Sciatic nerve (tissue), 2 donors: ENCODE data around the gene BIRC7. TPM values are rescaled to one million over a fixed set of nuclear protein-coding genes. Genes with fewer than 3 reads are reported as not detected.

Experiments
- ATAC-seq: fragments of 200-7000 bp; cut with Tn5 transposase; one replicate; pipeline ENCODE4 v1.9.1; 2020; ENCODE audit warnings: mild to moderate bottlenecking, moderate library complexity
- DNase-seq: peaks from one replicate; pipeline ENCODE4 v3.0.0-alpha.2; 2020; ENCODE audit warnings: low spot score
- intact Hi-C: fragments of 100-400 bp; cut with DNase I; formaldehyde crosslinking; loops from one replicate; pipeline ENCODE4 v1.14.2; 2022
- microRNA-seq: library from miRNA; unstranded; fragments of <30 nt; microRNA quantifications from one replicate; pipeline ENCODE4 v1.2.0, GENCODE V29; 2020
- total RNA-seq: library from RNA; stranded (reverse); fragmentation: NEBNext Ultra II Directional; extraction: Animal tissue kit (Norgen Biotek cat#: 25700); gene quantifications from one replicate; pipeline ENCODE4 v1.2.1, GENCODE V29; 2021
- donor health status: DM: no; HTN: no; CAD: no.
- donor health status: DM: no; HTN: no; CAD: no.

The BIRC7 gene
- total RNA-seq, 1 donor from 2014 or later, result 26.0 TPM

- intact Hi-C loops, result no loop called here
- ATAC-seq (no peak), DNase-seq (no peak)
Measured at GRCh38 chr20:63286781-63287696, 51.3 kb downstream of the BIRC7 start.

- no peak for ATAC-seq
- no peak for DNase-seq
- intact Hi-C loops, result no loop called here
Measured at GRCh38 chr20:63287697-63288580, 52.2 kb downstream of the BIRC7 start.

GRCh38 chr20:63288581-63289251 lies 53.0 kb downstream of the BIRC7 start:
- intact Hi-C loops, result no loop called here
- no peak for DNase-seq
- ATAC-seq, result no peak

GRCh38 chr20:63289311-63290135 lies 53.8 kb downstream of the BIRC7 start:
- DNase-seq, result no peak
- intact Hi-C loops, result no loop called here
- ATAC-seq, result no peak

Small RNA genes lying within 50 kb of the gene (microRNA-seq; reads per million reads assigned to microRNA genes)
- gene MIR3196 (not detected), gene MIR4326 (not detected)

Other genes with a start within 250 kb of the BIRC7 start
- gene BHLHE23, start 228.9 kb upstream of the BIRC7 start, total RNA-seq, result not detected
- gene YTHDF1, start 19.8 kb upstream of the BIRC7 start, total RNA-seq, result 32.1 TPM
- gene NKAIN4, start 18.6 kb downstream of the BIRC7 start, total RNA-seq, result 3.0 TPM
- 81.6 TPM for gene ARFGAP1, start 36.9 kb downstream of the BIRC7 start, total RNA-seq
- 0.22 TPM for gene COL20A1, start 57.3 kb downstream of the BIRC7 start, total RNA-seq
- gene CHRNA4, start 125.4 kb downstream of the BIRC7 start, total RNA-seq, result 0.80 TPM
- not detected for gene KCNQ2, start 236.8 kb downstream of the BIRC7 start, total RNA-seq